B cell (primary cell): ENCODE data around the gene NXPH2. TPM values are rescaled to one million over a fixed set of nuclear protein-coding genes. Genes with fewer than 3 reads are reported as not detected.

ENCODE experiments used
- ATAC-seq: fragments of 200-7000 bp; cut with Tn5 transposase; one replicate; pipeline ENCODE4 v1.10.0; 2021; ENCODE audit warnings: low read depth, mild to moderate bottlenecking, moderate number of reproducible peaks, moderate library complexity
- CTCF ChIA-PET: fragments of 350-600 bp; sonication (Branson Sonifier 250); formaldehyde crosslinking; loops from one replicate; lab custom pipeline; 2021; ENCODE audit warnings: antibody characterized with exemption, inconsistent platforms; lab: Charles Lee
- POLR2A ChIA-PET: fragments of 350-600 bp; sonication (Branson Sonifier 250); formaldehyde crosslinking; loops from one replicate; lab custom pipeline; 2021; ENCODE audit warnings: antibody characterized with exemption; lab: Charles Lee
- DNase-seq: peaks from one replicate; pipeline ENCODE4 v3.0.0; 2013
- H2AFZ ChIP-seq: 2 replicates; pipeline ENCODE4 v1.6.1; 2012; ENCODE audit warnings: mild to moderate bottlenecking, low read depth, low read length; ENCODE audit not compliant: insufficient read depth, poor library complexity, severe bottlenecking
- H3K27ac ChIP-seq, 2 donors: 1 replicate in 1 of 2; 2 replicates in 1 of 2; pipeline ENCODE4 v1.5.1; 2012 to 2013; ENCODE audit warnings: low read length in 2 of 2, mild to moderate bottlenecking in 2 of 2, moderate library complexity in 1 of 2
- H3K27me3 ChIP-seq, 4 experiments: fragments of 200-600 bp in 1 of 4; sonication (generic) in 1 of 4; replicated peaks in 1 of 4; 1 replicate in 2 of 4; 2 replicates in 2 of 4; pipeline versions ENCODE4 v1.6.1 to v1.7.0; 2013 to 2016; ENCODE audit warnings: low read length in 3 of 4, mild to moderate bottlenecking in 2 of 4, mixed read lengths in 1 of 4, moderate library complexity in 1 of 4; ENCODE audit not compliant: insufficient read depth in 4 of 4, control insufficient read depth in 3 of 4; ENCODE audit errors: control extremely low read depth in 1 of 4
- H3K36me3 ChIP-seq, 2 experiments: replicated peaks in 1 of 2; 1 replicate in 1 of 2; 2 replicates in 1 of 2; pipeline versions ENCODE4 v1.6.1 to v1.7.1; 2013; ENCODE audit warnings: low read length in 1 of 2; ENCODE audit not compliant: insufficient read depth in 2 of 2, control insufficient read depth in 1 of 2; ENCODE audit errors: control extremely low read depth in 1 of 2, extremely low read depth in 1 of 2
- H3K4me1 ChIP-seq, 2 donors: fragments of 200-600 bp in 1 of 2; sonication (generic) in 1 of 2; 1 replicate in 1 of 2; 2 replicates in 1 of 2; pipeline versions ENCODE4 v1.5.1 to v1.6.1; 2013 to 2017; ENCODE audit warnings: low read length in 2 of 2; ENCODE audit not compliant: control insufficient read depth in 2 of 2, insufficient read depth in 2 of 2
- H3K4me2 ChIP-seq: replicated peaks from 2 replicates; pipeline ENCODE3; 2012; ENCODE audit warnings: mild to moderate bottlenecking, low read depth, low read length; ENCODE audit not compliant: poor library complexity, severe bottlenecking
- H3K4me3 ChIP-seq, 5 experiments: fragments of 200-600 bp in 1 of 5; sonication (generic) in 1 of 5; 1 replicate in 3 of 5; 2 replicates in 2 of 5; pipeline versions ENCODE4 v1.5.1 to v1.7.0; 2011 to 2016; ENCODE audit warnings: low read length in 4 of 5, mild to moderate bottlenecking in 4 of 5, low read depth in 2 of 5, control low read depth in 1 of 5, moderate library complexity in 1 of 5; ENCODE audit not compliant: insufficient read depth in 1 of 5; ENCODE audit errors: control extremely low read depth in 1 of 5, extremely low read depth in 1 of 5
- H3K79me2 ChIP-seq: fragments of 200-600 bp; sonication (generic); one replicate; pipeline ENCODE4 v1.6.0; 2016; ENCODE audit warnings: low read length; ENCODE audit not compliant: control insufficient read depth, insufficient read depth
- H3K9ac ChIP-seq: fragments of 200-600 bp; sonication (generic); 2 replicates; pipeline ENCODE4 v1.6.1; 2017; ENCODE audit warnings: mild to moderate bottlenecking, low read length, moderate library complexity
- H3K9me3 ChIP-seq, 3 donors: one replicate each; pipeline versions ENCODE4 v1.6.1 to v1.7.1; 2013; ENCODE audit warnings: low read length in 2 of 3; ENCODE audit not compliant: control insufficient read depth in 2 of 3, insufficient read depth in 1 of 3; ENCODE audit errors: control extremely low read depth in 1 of 3
- H4K20me1 ChIP-seq: 2 replicates; pipeline ENCODE4 v1.6.0; 2012; ENCODE audit warnings: mild to moderate bottlenecking, low read length; ENCODE audit not compliant: insufficient read depth, control insufficient read depth, poor library complexity, severe bottlenecking
- H3K27ac Mint-ChIP-seq: one replicate; pipeline ENCODE4 v1.8.0; 2021; ENCODE audit warnings: mixed read lengths
- H3K27me3 Mint-ChIP-seq: one replicate; pipeline ENCODE4 v1.8.0; 2021; ENCODE audit warnings: mixed read lengths
- H3K4me1 Mint-ChIP-seq: one replicate; pipeline ENCODE4 v1.8.0; 2021; ENCODE audit warnings: mixed read lengths
- H3K4me3 Mint-ChIP-seq: one replicate; pipeline ENCODE4 v1.8.0; 2021; ENCODE audit warnings: mixed read lengths
- H3K9me3 Mint-ChIP-seq: one replicate; pipeline ENCODE4 v1.8.0; 2022; ENCODE audit warnings: mixed read lengths; ENCODE audit not compliant: insufficient read depth
- CTCF ChIP-seq: fragments of 200-600 bp; IDR thresholded peaks from one replicate; pipeline ENCODE4 v1.8.0; 2022; ENCODE audit warnings: antibody characterized with exemption, mild to moderate bottlenecking
- EZH2 ChIP-seq: IDR thresholded peaks from 2 replicates; pipeline ENCODE4 v1.6.1; 2012; ENCODE audit warnings: borderline replicate concordance, low read depth, mild to moderate bottlenecking, moderate library complexity, low read length; ENCODE audit not compliant: insufficient read depth, poor library complexity, severe bottlenecking
- WGBS: methylation state at CpG from one replicate; pipeline ENCODE4 v1.1.5; 2013; ENCODE audit warnings: missing lambda C conversion rate; ENCODE audit not compliant: insufficient coverage; 5-methylcytosine and 5-hydroxymethylcytosine counted together
- intact Hi-C: fragments of 100-400 bp; cut with micrococcal nuclease; formaldehyde crosslinking; loops from one replicate; pipeline ENCODE4 v1.10.0; 2022
- polyA plus RNA-seq: library from polyadenylated mRNA; depleted of rRNA; stranded (reverse); fragments of >200 nt; gene quantifications from 2 replicates; pipeline ENCODE4 v1.2.3, GENCODE V29; 2012
- total RNA-seq, 2 donors: library from RNA; stranded (reverse); fragments of 120-200 nt in 1 of 2; gene quantifications; 1 replicate in 1 of 2; 2 replicates in 1 of 2; pipeline versions ENCODE4 v1.2.3 to v1.2.4, GENCODE V29; 2013 to 2022

NXPH2 gene
- total and polyA plus RNA-seq, 2 donors (not counting 1 experiment from before 2014, with no cell fraction given), result not detected

- DNase-seq (no peak), ATAC-seq (no peak)
- no peak overlapping the region for H3K27ac ChIP-seq
- H3K4me1 ChIP-seq, result no peaks in the 10 kb centered on the region
- no peaks in the 10 kb centered on the region for H3K79me2 ChIP-seq
- Mint-ChIP-seq H3K27me3 (peaks cover 12% of the 10 kb centered on the region), H3K4me3 (no peak overlapping the region), H3K4me1 (no peaks in the 10 kb centered on the region), H3K27ac (no peak overlapping the region), H3K9me3 (no peaks in the 10 kb centered on the region)
- H4K20me1 ChIP-seq, result no peaks in the 10 kb centered on the region
- H3K4me3 ChIP-seq, result no peak overlapping the region
- intact Hi-C loops, result no loop called here
- TF ChIP-seq EZH2 (no peak), CTCF (no peak)
- ChIA-PET POLR2A (no interaction called here), CTCF (interaction anchor here (1.7 kb wide), 1 partner anchor 12 kb away, joined by 4 read pairs; no protein-coding TSS in a partner anchor)
- peaks cover 0 to 2% (median 0%) of the 10 kb centered on the region in 4 experiments for H3K27me3 ChIP-seq
- no peaks in the 10 kb centered on the region for H3K9me3 ChIP-seq
- no peak overlapping the region for H2AFZ ChIP-seq
- 40% methylated on average over 1 of the region's 4 CpGs for WGBS
- H3K9ac ChIP-seq, result no peak overlapping the region
- no peak overlapping the region for H3K4me2 ChIP-seq
- H3K36me3 ChIP-seq, result no peaks in the 10 kb centered on the region
Measured at GRCh38 chr2:138814123-138814898, 34.1 kb upstream of the NXPH2 start.

- intact Hi-C loops, result no loop called here
- H3K4me1 Mint-ChIP-seq, result no peaks in the 10 kb centered on the region
- H3K9me3 Mint-ChIP-seq, result no peaks in the 10 kb centered on the region
- Histone ChIP-seq H3K79me2 (no peaks in the 10 kb centered on the region), H4K20me1 (no peaks in the 10 kb centered on the region), H3K4me3 (no peak overlapping the region), H3K27ac (no peak overlapping the region), H3K4me1 (no peaks in the 10 kb centered on the region), H3K9ac (no peak overlapping the region), H3K9me3 (no peaks in the 10 kb centered on the region), H3K4me2 (no peak overlapping the region), H2AFZ (no peak overlapping the region), H3K27me3 (peaks cover 0 to 2% (median 0%) of the 10 kb centered on the region in 4 experiments), H3K36me3 (no peaks in the 10 kb centered on the region)
- ChIA-PET POLR2A (no interaction called here), CTCF (interaction anchor here (0.7 to 1.5 kb wide), 3 partner anchors 14 to 25 kb away, joined by 3 to 4 read pairs (median 4); no protein-coding TSS in a partner anchor)
- no CpG with 5 or more reads among the region's 3 CpGs for WGBS
- DNase-seq (no peak), ATAC-seq (no peak)
- H3K4me3 Mint-ChIP-seq, result no peak overlapping the region
- TF ChIP-seq CTCF (no peak), EZH2 (no peak)
- H3K27ac Mint-ChIP-seq, result no peak overlapping the region
- H3K27me3 Mint-ChIP-seq, result peaks cover 12% of the 10 kb centered on the region
Measured at GRCh38 chr2:138811431-138811830, 31.2 kb upstream of the NXPH2 start.
